HG02759 (cell line): ENCODE results near the gene OAF.
"Not testable (repeated sequence)": the region's sequence is repeated elsewhere in the genome, so short reads cannot be mapped to it uniquely, and the experiment has no call there.

Experiments
- ATAC-seq: cut with Tn5 transposase; IDR thresholded peaks from one replicate; pipeline ENCODE4 v1.9.1; 2021; ENCODE audit warnings: mild to moderate bottlenecking, moderate library complexity; ENCODE audit not compliant: unreplicated experiment

OAF gene

GRCh38 chr11:120210626-120211521 is at the start of gene OAF:
OAF (plus strand) TSS chr11:120211032; CDS start chr11:120211280, 248 bp downstream.
- ATAC-seq: peak; percentile 82

- ATAC-seq: no peak
These were observed 43.2 kb upstream of the OAF start for GRCh38 chr11:120167659-120168058.

- no peak for ATAC-seq
These were observed 42.5 kb upstream of the OAF start for GRCh38 chr11:120168108-120168959.

GRCh38 chr11:120168960-120169681 is 41.7 kb upstream of the OAF start:
- ATAC-seq: peak; percentile 60

GRCh38 chr11:120169981-120170698 is 40.7 kb upstream of the OAF start:
- ATAC-seq: no peak

GRCh38 chr11:120170741-120171261 is 40.0 kb upstream of the OAF start:
- no peak for ATAC-seq

- no peak for ATAC-seq
These were observed 38.5 kb upstream of the OAF start for GRCh38 chr11:120172054-120172911.

GRCh38 chr11:120173019-120173705 is 37.7 kb upstream of the OAF start:
- no peak for ATAC-seq

GRCh38 chr11:120173807-120174206 is 37.0 kb upstream of the OAF start:
- no peak for ATAC-seq

GRCh38 chr11:120174866-120175265 is 36.0 kb upstream of the OAF start:
- no peak for ATAC-seq

- no peak for ATAC-seq
These were observed 32.2 kb upstream of the OAF start for GRCh38 chr11:120178561-120179056.

GRCh38 chr11:120179057-120179672 is 31.7 kb upstream of the OAF start:
- no peak for ATAC-seq

GRCh38 chr11:120180063-120180462 is 30.8 kb upstream of the OAF start:
- ATAC-seq: not testable (repeated sequence)

GRCh38 chr11:120180551-120181232 is 30.1 kb upstream of the OAF start:
- no peak for ATAC-seq

- ATAC-seq: no peak
These were observed 29.4 kb upstream of the OAF start for GRCh38 chr11:120181376-120181975.

- ATAC-seq: no peak
These were observed 28.5 kb upstream of the OAF start for GRCh38 chr11:120182372-120182771.
